Natural killer cell (primary cell): ENCODE data around the gene CD40LG. TPM values are rescaled to one million over a fixed set of nuclear protein-coding genes. Genes with fewer than 3 reads are reported as not detected.

Experiments
- ATAC-seq, 3 donors: fragments of 150-1000 bp in 2 of 3; fragments of 200-7000 bp in 1 of 3; cut with Tn5 transposase; 1 replicate in 1 of 3; 2 replicates in 2 of 3; pipeline ENCODE4 v1.10.0; 2021; ENCODE audit warnings: mild to moderate bottlenecking in 2 of 3, moderate library complexity in 2 of 3
- DNase-seq, 2 donors: peaks; one replicate each; pipeline versions ENCODE4 v3.0.0 to v3.0.0-alpha.2; 2013 to 2021; ENCODE audit warnings: mixed read lengths in 1 of 2
- H3K27ac ChIP-seq: one replicate; pipeline ENCODE4 v1.5.1; 2013; ENCODE audit warnings: mild to moderate bottlenecking, low read length
- H3K27me3 ChIP-seq: one replicate; pipeline ENCODE4 v1.6.1; 2013; ENCODE audit warnings: low read length; ENCODE audit not compliant: control insufficient read depth, insufficient read depth
- H3K36me3 ChIP-seq: one replicate; pipeline ENCODE4 v1.6.1; 2013; ENCODE audit warnings: low read length; ENCODE audit not compliant: control insufficient read depth, insufficient read depth
- H3K4me1 ChIP-seq: one replicate; pipeline ENCODE4 v1.6.1; 2013; ENCODE audit warnings: low read length; ENCODE audit not compliant: control insufficient read depth, insufficient read depth
- H3K4me3 ChIP-seq: one replicate; pipeline ENCODE4 v1.5.1; 2013; ENCODE audit warnings: low read length
- H3K9me3 ChIP-seq: one replicate; pipeline ENCODE4 v1.6.1; 2013; ENCODE audit warnings: low read length; ENCODE audit not compliant: control insufficient read depth, insufficient read depth
- H3K27ac Mint-ChIP-seq, 2 donors: one replicate each; pipeline ENCODE4 v1.8.0; 2022; ENCODE audit warnings: mild to moderate bottlenecking in 2 of 2, mixed read lengths in 2 of 2, moderate library complexity in 1 of 2
- H3K27me3 Mint-ChIP-seq, 2 donors: one replicate each; pipeline ENCODE4 v1.8.0; 2022; ENCODE audit warnings: low read depth in 2 of 2, mixed read lengths in 2 of 2
- H3K36me3 Mint-ChIP-seq: one replicate; pipeline ENCODE4 v1.8.0; 2022; ENCODE audit warnings: mixed read lengths
- H3K4me1 Mint-ChIP-seq, 2 donors: one replicate each; pipeline ENCODE4 v1.8.0; 2022; ENCODE audit warnings: mixed read lengths in 2 of 2
- H3K4me3 Mint-ChIP-seq: one replicate; pipeline ENCODE4 v1.8.0; 2022; ENCODE audit warnings: mild to moderate bottlenecking, moderate library complexity, mixed read lengths
- H3K9me3 Mint-ChIP-seq, 2 donors: one replicate each; pipeline ENCODE4 v1.8.0; 2022; ENCODE audit warnings: mixed read lengths in 2 of 2
- CTCF ChIP-seq: fragments of 200-600 bp; IDR thresholded peaks from one replicate; pipeline ENCODE4 v1.8.0; 2022; ENCODE audit warnings: antibody characterized with exemption
- WGBS: methylation state at CpG from one replicate; pipeline ENCODE4 v1.1.7; 2013; ENCODE audit warnings: missing lambda C conversion rate; ENCODE audit not compliant: insufficient coverage; 5-methylcytosine and 5-hydroxymethylcytosine counted together
- intact Hi-C: fragments of 100-400 bp; cut with micrococcal nuclease; formaldehyde crosslinking; loops from one replicate; pipeline ENCODE4 v1.14.2; 2022
- total RNA-seq, 4 donors: library from RNA; stranded (reverse); fragments of 120-200 nt in 1 of 4; gene quantifications; one replicate each; pipeline versions ENCODE4 v1.2.3 to v1.2.4, GENCODE V29; 2013 to 2022

CD40LG gene
- total RNA-seq, 3 donors from 2014 or later (not counting 1 experiment from before 2014, with no cell fraction given), result 0.77 to 1.5 TPM; not detected in 1

GRCh38 chrX:136666088-136666487 is 18.1 kb downstream of the CD40LG start:
- H3K36me3 ChIP-seq, result peaks cover 38% of the 10 kb centered on the region
- peak overlapping the region in 1 of 2 donors; percentile 18 for H3K27ac Mint-ChIP-seq
- no peak overlapping the region for H3K4me3 ChIP-seq
- no peaks in the 10 kb centered on the region for H3K27me3 ChIP-seq
- DNase-seq (no peak), ATAC-seq (peak in 1 of 3 donors; percentile 20)
- H3K4me1 ChIP-seq, result peaks cover 17% of the 10 kb centered on the region
- intact Hi-C loops, result no loop called here
- H3K4me3 Mint-ChIP-seq, result no peak overlapping the region
- no peaks in the 10 kb centered on the region for H3K36me3 Mint-ChIP-seq
- peaks cover 0 to 3% of the 10 kb centered on the region in 2 donors for H3K9me3 Mint-ChIP-seq
- WGBS, result no CpG with 5 or more reads among the region's 1 CpG
- no peaks in the 10 kb centered on the region for H3K9me3 ChIP-seq
- no peak for TF ChIP-seq CTCF
- peaks cover 10 to 30% of the 10 kb centered on the region in 2 donors for H3K4me1 Mint-ChIP-seq
- peak overlapping the region; percentile 25 for H3K27ac ChIP-seq
- H3K27me3 Mint-ChIP-seq, result no peaks in the 10 kb centered on the region

GRCh38 chrX:136667446-136668168 is 19.6 kb downstream of the CD40LG start:
- no peak for TF ChIP-seq CTCF
- intact Hi-C loops, result no loop called here

GRCh38 chrX:136671006-136671610 is 23.1 kb downstream of the CD40LG start:
- Mint-ChIP-seq H3K4me3 (no peak overlapping the region), H3K27me3 (no peaks in the 10 kb centered on the region), H3K4me1 (peaks cover 20% of the 10 kb centered on the region in 2 donors), H3K36me3 (no peaks in the 10 kb centered on the region), H3K9me3 (no peaks in the 10 kb centered on the region), H3K27ac (no peak overlapping the region)
- TF ChIP-seq CTCF, result no peak
- Histone ChIP-seq H3K9me3 (no peaks in the 10 kb centered on the region), H3K27me3 (no peaks in the 10 kb centered on the region), H3K4me3 (no peak overlapping the region), H3K4me1 (peaks cover 25% of the 10 kb centered on the region), H3K27ac (no peak overlapping the region), H3K36me3 (peaks cover 38% of the 10 kb centered on the region)
- WGBS, result 90% methylated on average over 2 of the region's 3 CpGs
- ATAC-seq (no peak), DNase-seq (no peak)
- intact Hi-C loops, result no loop called here

More at GRCh38 chrX:136667446-136668168, 19.6 kb downstream of the CD40LG start:
- Histone ChIP-seq H3K27ac (no peak overlapping the region), H3K27me3 (no peaks in the 10 kb centered on the region), H3K4me1 (peaks cover 12% of the 10 kb centered on the region), H3K4me3 (no peak overlapping the region), H3K36me3 (peaks cover 46% of the 10 kb centered on the region), H3K9me3 (no peaks in the 10 kb centered on the region)
- peaks cover 0 to 3% of the 10 kb centered on the region in 2 donors for H3K9me3 Mint-ChIP-seq
- WGBS, result 90% methylated on average over 4 of the region's 10 CpGs
- ATAC-seq (no peak), DNase-seq (no peak)
- H3K27ac Mint-ChIP-seq, result peak overlapping the region in 1 of 2 donors; percentile 18
- no peak overlapping the region for H3K4me3 Mint-ChIP-seq
- no peaks in the 10 kb centered on the region for H3K36me3 Mint-ChIP-seq
- H3K4me1 Mint-ChIP-seq, result peaks cover 5 to 27% of the 10 kb centered on the region in 2 donors
- no peaks in the 10 kb centered on the region for H3K27me3 Mint-ChIP-seq
